Measurements from ENCODE around the gene AP1M1.

Gene AP1M1

DNA sequence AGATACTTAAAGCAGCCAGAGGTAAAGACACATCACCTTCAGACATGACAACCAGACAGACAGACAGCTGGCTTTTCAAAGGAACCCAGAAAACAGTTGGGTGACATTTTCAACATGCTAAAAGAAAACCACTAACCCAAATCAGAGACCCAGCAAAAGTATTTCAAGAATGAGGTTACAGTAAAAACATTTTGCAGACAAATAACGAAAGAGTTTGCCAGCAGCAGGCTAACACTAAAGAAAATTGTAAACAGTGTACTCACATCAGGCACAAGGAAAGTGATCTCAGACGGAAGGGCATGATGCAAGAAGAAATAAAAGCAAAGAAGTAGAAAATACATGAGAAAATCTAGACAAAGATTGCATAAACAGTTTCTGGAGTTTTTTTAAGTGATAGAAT lies 46.4 kb downstream of the AP1M1 start:
- DNase-seq (ENCODE audit: low read depth): no peak
- H3K4me3 ChIP-seq (ENCODE audit: low read depth, low read length): no peak overlapping the region
- TF ChIP-seq, protein P1, sequence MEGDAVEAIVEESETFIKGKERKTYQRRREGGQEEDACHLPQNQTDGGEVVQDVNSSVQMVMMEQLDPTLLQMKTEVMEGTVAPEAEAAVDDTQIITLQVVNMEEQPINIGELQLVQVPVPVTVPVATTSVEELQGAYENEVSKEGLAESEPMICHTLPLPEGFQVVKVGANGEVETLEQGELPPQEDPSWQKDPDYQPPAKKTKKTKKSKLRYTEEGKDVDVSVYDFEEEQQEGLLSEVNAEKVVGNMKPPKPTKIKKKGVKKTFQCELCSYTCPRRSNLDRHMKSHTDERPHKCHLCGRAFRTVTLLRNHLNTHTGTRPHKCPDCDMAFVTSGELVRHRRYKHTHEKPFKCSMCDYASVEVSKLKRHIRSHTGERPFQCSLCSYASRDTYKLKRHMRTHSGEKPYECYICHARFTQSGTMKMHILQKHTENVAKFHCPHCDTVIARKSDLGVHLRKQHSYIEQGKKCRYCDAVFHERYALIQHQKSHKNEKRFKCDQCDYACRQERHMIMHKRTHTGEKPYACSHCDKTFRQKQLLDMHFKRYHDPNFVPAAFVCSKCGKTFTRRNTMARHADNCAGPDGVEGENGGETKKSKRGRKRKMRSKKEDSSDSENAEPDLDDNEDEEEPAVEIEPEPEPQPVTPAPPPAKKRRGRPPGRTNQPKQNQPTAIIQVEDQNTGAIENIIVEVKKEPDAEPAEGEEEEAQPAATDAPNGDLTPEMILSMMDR (IDR thresholded peaks at IDR 0.05; ENCODE audit: low read depth, low read length, missing control alignments): no peak

DNA sequence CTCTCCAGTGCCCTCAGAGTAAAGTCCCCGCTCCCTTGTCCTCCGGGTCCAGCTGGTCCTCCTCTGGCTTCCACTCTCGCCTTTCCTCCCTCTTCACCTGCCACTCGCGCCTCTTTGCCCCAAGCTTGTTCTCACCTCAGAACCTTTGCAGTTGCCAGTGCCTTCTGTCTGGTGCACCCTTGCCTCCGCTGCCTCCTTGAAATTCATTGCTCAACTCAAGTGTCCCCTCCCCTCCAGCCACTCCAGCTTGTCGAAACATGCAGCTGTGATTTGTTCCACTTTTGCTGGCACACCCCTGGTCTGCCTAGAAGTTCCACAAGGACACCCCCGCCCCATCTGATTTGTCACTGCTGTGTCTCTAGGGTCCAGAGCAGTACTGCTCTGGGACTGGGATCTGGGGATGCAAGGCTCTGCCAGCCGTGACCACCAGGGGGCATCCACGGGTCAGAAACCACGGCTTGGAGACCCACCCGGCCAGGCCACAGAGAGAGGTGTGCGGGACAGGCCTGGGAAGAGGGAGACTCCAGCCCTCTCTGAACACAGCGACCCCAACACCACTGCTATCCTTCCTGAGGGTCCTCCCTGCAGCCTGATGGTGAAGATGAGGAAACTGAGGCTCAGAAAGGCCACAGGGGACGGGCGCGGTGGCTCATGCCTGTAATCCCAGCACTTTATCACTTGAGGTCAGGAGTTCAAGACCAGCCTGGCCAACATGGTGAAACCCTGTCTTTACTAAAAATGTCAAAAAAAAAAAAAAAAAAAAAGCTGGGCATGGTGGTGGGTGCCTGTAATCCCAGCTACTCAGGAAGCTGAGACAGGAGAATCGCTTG lies 49.9 kb downstream of the AP1M1 start:
- H3K4me3 ChIP-seq (ENCODE audit: low read depth, low read length): no peak overlapping the region
- TF ChIP-seq, protein P1 (IDR thresholded peaks at IDR 0.05; ENCODE audit: low read depth, low read length, missing control alignments): peak; percentile 96
- DNase-seq (ENCODE audit: low read depth): peak; percentile 37

DNA sequence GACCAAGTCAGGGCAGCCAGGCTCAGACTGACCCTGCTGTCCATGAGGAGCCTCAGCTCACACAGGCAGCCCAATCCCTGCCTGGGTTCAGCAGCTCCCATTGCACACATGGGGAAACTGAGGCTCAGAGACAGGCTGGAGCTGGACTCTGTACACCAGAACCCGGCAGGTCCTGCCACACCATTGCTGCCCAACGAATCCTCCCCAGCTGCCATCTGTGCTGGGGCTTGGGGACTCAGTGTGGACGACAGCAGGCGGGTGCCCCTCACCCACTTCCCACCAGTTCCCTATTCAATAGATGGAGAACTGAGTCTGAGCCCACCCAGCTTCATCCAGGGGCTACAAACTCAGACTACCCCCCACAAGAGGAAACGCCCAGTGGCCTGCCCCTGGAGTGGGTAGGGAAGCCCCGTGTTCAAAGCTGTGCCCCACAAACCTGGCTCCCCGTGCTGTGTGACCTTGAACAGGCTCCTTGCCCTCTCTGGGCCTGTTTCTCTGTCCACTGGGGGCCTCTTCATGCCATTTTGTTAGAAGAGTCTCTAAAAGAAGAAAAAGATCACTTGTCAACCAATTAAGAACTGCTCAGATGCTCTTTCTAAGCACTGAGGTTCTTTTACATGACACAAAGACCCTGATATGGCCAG lies 50.8 kb downstream of the AP1M1 start:
- DNase-seq (ENCODE audit: low read depth): no peak
- no peak overlapping the region for H3K4me3 ChIP-seq (ENCODE audit: low read depth, low read length)
- TF ChIP-seq, protein P1 (IDR thresholded peaks at IDR 0.05; ENCODE audit: low read depth, low read length, missing control alignments): no peak

DNA sequence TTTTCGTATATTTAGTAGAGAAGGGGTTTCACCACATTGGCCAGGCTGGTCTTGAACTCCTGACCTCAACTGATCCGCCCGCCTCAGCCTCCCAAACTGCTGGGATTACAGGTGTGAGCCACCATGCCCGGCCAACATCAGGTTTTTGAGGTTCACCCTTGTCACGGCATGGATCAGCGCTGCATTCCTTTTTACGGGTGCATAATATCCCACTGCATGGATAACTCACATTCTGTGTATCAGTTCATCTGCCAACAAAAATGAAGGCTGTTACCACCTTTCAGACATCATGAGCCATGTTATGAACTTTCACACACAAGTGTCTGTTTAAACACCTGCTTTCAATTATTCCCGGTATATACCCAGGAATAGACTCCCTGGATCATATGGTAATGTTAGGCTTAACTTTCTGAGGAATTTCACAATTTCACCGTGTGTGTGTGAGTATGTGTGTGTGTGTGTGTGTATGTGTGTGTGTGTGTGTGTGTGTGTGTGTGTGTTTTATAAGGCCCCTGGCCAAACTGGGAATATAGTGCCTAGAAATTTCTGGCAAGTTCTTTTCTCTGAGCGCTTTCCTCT lies 52.2 kb downstream of the AP1M1 start:
- DNase-seq (ENCODE audit: low read depth): no peak
- H3K4me3 ChIP-seq (ENCODE audit: low read depth, low read length): no peak overlapping the region
- TF ChIP-seq, protein P1 (IDR thresholded peaks at IDR 0.05; ENCODE audit: low read depth, low read length, missing control alignments): no peak

DNA sequence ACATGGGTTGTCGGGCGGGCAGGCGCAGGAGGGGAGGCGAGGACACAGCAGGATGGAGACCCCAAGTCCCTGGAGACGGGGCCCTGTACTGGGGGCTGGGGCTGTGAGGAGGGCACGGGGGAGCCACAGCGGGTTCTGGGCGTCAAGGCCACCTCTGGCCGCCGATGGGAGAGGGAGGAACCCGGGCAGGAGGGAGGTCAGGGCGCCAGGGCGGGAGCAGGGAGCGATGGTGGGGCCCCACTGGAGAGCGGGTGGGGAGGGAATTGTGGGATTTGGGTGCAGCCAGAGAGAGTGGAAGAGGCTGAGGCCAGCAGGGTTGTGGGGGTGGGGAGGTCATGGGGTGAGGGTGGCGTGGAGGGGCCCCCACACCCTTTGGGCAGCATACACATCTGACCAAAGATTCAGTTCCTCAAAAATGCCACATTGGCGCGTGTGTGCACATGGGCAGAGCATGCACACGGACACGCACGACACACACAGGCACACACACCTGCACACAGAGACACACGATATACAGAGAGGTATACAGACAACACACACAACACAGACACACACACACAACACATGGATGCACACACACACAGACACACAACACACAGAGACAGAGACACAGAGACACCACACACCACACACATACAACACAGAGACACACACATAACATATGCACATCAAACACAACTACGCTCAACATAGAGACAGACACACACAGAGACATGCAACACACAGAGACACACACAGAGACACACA lies 54.9 kb downstream of the AP1M1 start:
- no peak for DNase-seq (ENCODE audit: low read depth)

DNA sequence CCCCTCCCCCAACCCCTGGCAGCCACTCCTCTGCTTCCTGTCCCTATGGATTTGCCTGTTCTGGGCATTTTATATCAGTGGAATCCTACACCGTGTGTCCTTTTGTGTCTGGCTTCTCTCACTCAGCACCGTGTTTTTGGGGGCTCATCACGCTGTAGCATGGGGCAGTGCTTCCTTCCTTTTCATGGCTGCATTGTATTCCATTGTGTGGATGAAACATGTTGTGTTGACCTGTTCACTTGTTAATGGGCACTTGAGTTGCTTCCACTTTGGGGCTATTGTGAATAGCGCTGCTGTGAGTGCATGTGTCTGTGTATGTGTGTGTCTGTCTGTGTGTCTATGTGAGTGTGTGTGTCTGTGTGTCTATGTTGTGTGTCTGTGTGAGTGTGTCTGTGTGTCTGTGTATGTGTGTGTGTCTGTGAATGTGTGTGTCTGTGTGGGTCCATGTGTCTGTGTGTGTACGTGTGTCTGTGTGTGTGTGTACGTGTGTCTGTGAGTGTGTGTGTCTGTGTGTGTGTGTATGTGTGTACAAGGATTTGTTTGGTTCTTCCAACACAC lies 57.2 kb downstream of the AP1M1 start:
- DNase-seq (ENCODE audit: low read depth): no peak
- no peak overlapping the region for H3K4me3 ChIP-seq (ENCODE audit: low read depth, low read length)
- TF ChIP-seq, protein P1 (IDR thresholded peaks at IDR 0.05; ENCODE audit: low read depth, low read length, missing control alignments): no peak

More for the DNA sequence above, 54.9 kb downstream of the AP1M1 start:
- TF ChIP-seq, protein P1 (IDR thresholded peaks at IDR 0.05; ENCODE audit: low read depth, low read length, missing control alignments): no peak
- H3K4me3 ChIP-seq (ENCODE audit: low read depth, low read length): no peak overlapping the region
